ENCODE data around the gene AVPR1B.

DNA sequence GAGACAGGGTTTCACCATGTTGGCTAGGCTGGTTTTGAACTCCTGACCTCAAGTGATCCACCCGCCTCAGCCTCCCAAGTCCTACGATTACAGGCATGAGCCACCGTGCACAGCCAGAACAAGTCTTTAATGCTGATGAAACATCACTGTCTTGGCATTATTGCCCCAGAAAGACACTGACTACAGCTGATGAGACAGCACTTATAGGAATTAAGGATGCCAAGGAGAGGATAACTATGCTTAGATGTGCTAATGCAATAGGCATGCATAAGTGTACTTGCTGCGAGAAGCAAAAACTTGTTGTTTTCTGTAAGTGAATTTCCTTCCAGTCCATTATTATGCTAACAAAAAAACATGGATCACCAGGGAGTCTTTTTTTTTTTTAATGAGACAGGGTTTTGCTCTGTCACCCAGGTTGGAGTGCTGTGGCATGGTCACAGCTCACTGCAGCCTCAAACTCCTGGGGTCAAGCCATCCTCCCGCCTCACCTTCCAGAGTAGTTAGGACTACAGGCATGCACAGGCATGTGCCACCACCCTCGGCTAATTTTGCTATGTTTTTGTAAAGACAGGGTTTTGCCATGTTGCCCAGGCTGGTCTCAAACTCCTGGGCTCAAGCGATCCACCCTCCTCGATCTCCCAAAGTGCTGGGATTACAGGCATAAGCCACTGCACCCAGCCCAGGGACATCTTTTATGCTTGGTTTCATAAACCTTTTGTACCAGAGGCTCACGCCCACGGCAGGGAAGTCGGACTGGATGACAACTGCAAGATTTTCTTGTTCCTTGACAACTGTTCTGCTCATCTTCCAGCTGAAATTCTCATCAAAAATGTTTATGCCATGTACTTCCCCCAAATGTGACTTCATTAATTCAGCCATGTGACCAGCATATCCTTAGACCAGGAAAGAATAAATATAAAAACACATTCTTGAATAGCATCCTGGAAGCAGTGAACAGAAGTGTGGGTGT is 41.1 kb downstream of the AVPR1B start:
- TF ChIP-seq, protein P1, sequence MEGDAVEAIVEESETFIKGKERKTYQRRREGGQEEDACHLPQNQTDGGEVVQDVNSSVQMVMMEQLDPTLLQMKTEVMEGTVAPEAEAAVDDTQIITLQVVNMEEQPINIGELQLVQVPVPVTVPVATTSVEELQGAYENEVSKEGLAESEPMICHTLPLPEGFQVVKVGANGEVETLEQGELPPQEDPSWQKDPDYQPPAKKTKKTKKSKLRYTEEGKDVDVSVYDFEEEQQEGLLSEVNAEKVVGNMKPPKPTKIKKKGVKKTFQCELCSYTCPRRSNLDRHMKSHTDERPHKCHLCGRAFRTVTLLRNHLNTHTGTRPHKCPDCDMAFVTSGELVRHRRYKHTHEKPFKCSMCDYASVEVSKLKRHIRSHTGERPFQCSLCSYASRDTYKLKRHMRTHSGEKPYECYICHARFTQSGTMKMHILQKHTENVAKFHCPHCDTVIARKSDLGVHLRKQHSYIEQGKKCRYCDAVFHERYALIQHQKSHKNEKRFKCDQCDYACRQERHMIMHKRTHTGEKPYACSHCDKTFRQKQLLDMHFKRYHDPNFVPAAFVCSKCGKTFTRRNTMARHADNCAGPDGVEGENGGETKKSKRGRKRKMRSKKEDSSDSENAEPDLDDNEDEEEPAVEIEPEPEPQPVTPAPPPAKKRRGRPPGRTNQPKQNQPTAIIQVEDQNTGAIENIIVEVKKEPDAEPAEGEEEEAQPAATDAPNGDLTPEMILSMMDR (IDR thresholded peaks at IDR 0.05) = no peak
- TF ChIP-seq POLR2A (IDR thresholded peaks at IDR 0.05) = no peak

Measured in Peyer's patch (tissue), 4 donors.